Chondrocyte (in vitro differentiated cells): Measurements from ENCODE around the gene CWC27. TPM values are rescaled to one million over a fixed set of nuclear protein-coding genes. Genes with fewer than 3 reads are reported as not detected.

Experiments
- DNase-seq: peaks from one replicate; pipeline ENCODE4 v3.0.0; 2021; ENCODE audit warnings: mixed read lengths, low spot score
- H3K27ac Mint-ChIP-seq: one replicate; pipeline ENCODE4 v1.8.0; 2021; ENCODE audit warnings: mild to moderate bottlenecking, moderate library complexity, mixed read lengths; ENCODE audit not compliant: unreplicated experiment
- H3K27me3 Mint-ChIP-seq: 2 replicates; pipeline ENCODE4 v1.8.0; 2021; ENCODE audit warnings: low read depth, mixed read lengths
- H3K36me3 Mint-ChIP-seq: 2 replicates; pipeline ENCODE4 v1.8.0; 2021; ENCODE audit warnings: low read depth, mixed read lengths
- H3K4me1 Mint-ChIP-seq: 2 replicates; pipeline ENCODE4 v1.8.0; 2021; ENCODE audit warnings: low read depth, mild to moderate bottlenecking, mixed read lengths
- H3K4me3 Mint-ChIP-seq: one replicate; pipeline ENCODE4 v1.8.0; 2021; ENCODE audit warnings: mild to moderate bottlenecking, moderate library complexity, mixed read lengths; ENCODE audit not compliant: unreplicated experiment
- H3K9me3 Mint-ChIP-seq: 2 replicates; pipeline ENCODE4 v1.8.0; 2021; ENCODE audit warnings: low read depth, mixed read lengths
- total RNA-seq: library from RNA; stranded (reverse); gene quantifications from 3 replicates; pipeline ENCODE4 v1.2.1, GENCODE V29; 2021
- TF ChIP-seq, protein P1 (sequence below): fragments of 200-600 bp; sonication (generic); IDR thresholded peaks from 2 replicates; pipeline ENCODE4 v1.5.0; 2021; ENCODE audit warnings: antibody characterized with exemption, mild to moderate bottlenecking, moderate library complexity

The CWC27 gene
- total RNA-seq, 1 donor from 2014 or later: 19.5 TPM

- Mint-ChIP-seq H3K27me3 (no peaks in the 10 kb centered on the region), H3K4me1 (peaks cover 21% of the 10 kb centered on the region), H3K9me3 (no peaks in the 10 kb centered on the region), H3K27ac (peak overlapping the region; percentile 45), H3K36me3 (peaks cover 5% of the 10 kb centered on the region), H3K4me3 (no peak overlapping the region)
- DNase-seq: no peak
- TF ChIP-seq, protein P1, sequence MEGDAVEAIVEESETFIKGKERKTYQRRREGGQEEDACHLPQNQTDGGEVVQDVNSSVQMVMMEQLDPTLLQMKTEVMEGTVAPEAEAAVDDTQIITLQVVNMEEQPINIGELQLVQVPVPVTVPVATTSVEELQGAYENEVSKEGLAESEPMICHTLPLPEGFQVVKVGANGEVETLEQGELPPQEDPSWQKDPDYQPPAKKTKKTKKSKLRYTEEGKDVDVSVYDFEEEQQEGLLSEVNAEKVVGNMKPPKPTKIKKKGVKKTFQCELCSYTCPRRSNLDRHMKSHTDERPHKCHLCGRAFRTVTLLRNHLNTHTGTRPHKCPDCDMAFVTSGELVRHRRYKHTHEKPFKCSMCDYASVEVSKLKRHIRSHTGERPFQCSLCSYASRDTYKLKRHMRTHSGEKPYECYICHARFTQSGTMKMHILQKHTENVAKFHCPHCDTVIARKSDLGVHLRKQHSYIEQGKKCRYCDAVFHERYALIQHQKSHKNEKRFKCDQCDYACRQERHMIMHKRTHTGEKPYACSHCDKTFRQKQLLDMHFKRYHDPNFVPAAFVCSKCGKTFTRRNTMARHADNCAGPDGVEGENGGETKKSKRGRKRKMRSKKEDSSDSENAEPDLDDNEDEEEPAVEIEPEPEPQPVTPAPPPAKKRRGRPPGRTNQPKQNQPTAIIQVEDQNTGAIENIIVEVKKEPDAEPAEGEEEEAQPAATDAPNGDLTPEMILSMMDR: no peak
Measured at GRCh38 chr5:64794053-64794770, 25.5 kb downstream of the CWC27 start.

- no peaks in the 10 kb centered on the region for H3K9me3 Mint-ChIP-seq
- no peak for DNase-seq
- H3K4me3 Mint-ChIP-seq: no peak overlapping the region
- H3K27ac Mint-ChIP-seq: no peak overlapping the region
- TF ChIP-seq, protein P1: no peak
- peaks cover 32% of the 10 kb centered on the region for H3K4me1 Mint-ChIP-seq
- H3K27me3 Mint-ChIP-seq: no peaks in the 10 kb centered on the region
- peaks cover 2% of the 10 kb centered on the region for H3K36me3 Mint-ChIP-seq
Measured at GRCh38 chr5:64796301-64796700, 27.6 kb downstream of the CWC27 start.

GRCh38 chr5:64800926-64801325 lies 32.2 kb downstream of the CWC27 start:
- Mint-ChIP-seq H3K4me1 (peaks cover 11% of the 10 kb centered on the region), H3K4me3 (no peak overlapping the region), H3K9me3 (no peaks in the 10 kb centered on the region), H3K27ac (no peak overlapping the region), H3K36me3 (peaks cover 1% of the 10 kb centered on the region), H3K27me3 (no peaks in the 10 kb centered on the region)
- no peak for DNase-seq
- TF ChIP-seq, protein P1: no peak

- H3K9me3 Mint-ChIP-seq: no peaks in the 10 kb centered on the region
- DNase-seq: no peak
- no peaks in the 10 kb centered on the region for H3K27me3 Mint-ChIP-seq
- H3K4me3 Mint-ChIP-seq: no peak overlapping the region
- H3K36me3 Mint-ChIP-seq: peaks cover 7% of the 10 kb centered on the region
- TF ChIP-seq, protein P1: no peak
- no peak overlapping the region for H3K27ac Mint-ChIP-seq
- H3K4me1 Mint-ChIP-seq: peaks cover 6% of the 10 kb centered on the region
Measured at GRCh38 chr5:64806537-64806936, 37.8 kb downstream of the CWC27 start.

DNA sequence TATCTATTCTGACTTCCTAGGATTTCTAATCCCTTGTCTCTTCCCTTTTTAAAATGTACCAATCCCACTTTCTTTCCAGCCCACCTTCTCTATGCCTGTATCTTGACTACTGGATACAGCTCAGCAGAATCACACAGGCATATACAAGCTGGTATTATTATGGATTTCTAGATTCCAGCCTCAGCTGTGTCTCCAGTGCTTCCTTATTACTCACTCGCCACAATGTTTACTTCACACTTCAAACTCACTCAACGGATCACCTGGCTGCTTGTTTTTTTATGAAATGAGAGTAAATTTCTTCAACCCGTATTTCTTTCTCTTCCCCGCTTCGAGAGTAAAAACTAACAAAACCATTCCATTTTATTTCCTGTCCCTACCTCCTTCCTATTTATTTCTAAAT lies 38.8 kb downstream of the CWC27 start:
- H3K4me3 Mint-ChIP-seq: no peak overlapping the region
- H3K9me3 Mint-ChIP-seq: no peaks in the 10 kb centered on the region
- H3K27ac Mint-ChIP-seq: peak overlapping the region; percentile 5
- no peaks in the 10 kb centered on the region for H3K27me3 Mint-ChIP-seq
- H3K4me1 Mint-ChIP-seq: peaks cover 6% of the 10 kb centered on the region
- TF ChIP-seq, protein P1: no peak
- no peak for DNase-seq
- H3K36me3 Mint-ChIP-seq: peaks cover 7% of the 10 kb centered on the region
